Measurements from ENCODE around the gene EME2.

Gene EME2, protein sequence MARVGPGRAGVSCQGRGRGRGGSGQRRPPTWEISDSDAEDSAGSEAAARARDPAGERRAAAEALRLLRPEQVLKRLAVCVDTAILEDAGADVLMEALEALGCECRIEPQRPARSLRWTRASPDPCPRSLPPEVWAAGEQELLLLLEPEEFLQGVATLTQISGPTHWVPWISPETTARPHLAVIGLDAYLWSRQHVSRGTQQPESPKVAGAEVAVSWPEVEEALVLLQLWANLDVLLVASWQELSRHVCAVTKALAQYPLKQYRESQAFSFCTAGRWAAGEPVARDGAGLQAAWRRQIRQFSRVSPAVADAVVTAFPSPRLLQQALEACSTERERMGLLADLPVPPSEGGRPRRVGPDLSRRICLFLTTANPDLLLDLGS

DNA sequence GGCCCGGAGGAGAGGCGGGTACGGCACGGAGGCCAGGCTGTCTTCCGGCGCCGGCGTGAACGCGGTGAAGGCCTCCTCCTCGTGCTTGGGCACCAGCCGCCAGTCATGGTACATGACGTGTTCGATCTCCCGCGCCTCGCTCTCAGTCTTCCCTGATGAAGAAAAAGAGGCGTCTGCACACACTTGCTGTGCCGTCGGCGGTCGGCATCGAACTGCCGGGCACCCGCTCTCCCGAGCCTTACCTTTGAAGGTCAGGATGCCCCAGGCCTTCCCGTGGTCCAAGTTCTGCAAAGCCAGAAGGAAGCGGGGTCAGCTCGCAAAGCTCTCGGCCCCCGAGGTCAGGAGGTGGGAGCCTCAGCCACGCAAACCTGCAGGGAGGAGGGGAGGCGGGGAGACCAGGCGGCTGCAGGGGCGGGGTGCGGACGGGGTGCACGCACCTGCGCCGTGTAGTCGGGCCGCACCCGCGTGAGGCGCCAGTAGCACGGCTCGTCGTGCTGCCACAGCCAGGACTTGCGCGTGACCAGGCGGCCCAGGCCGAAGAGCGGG lies at the start of gene EME2:
Gene EME2 (plus strand): TSS at position 449 of the 546 bp plus-strand sequence. CDS start 418 bp downstream, outside the sequence.
- TF ChIP-seq, protein P1, sequence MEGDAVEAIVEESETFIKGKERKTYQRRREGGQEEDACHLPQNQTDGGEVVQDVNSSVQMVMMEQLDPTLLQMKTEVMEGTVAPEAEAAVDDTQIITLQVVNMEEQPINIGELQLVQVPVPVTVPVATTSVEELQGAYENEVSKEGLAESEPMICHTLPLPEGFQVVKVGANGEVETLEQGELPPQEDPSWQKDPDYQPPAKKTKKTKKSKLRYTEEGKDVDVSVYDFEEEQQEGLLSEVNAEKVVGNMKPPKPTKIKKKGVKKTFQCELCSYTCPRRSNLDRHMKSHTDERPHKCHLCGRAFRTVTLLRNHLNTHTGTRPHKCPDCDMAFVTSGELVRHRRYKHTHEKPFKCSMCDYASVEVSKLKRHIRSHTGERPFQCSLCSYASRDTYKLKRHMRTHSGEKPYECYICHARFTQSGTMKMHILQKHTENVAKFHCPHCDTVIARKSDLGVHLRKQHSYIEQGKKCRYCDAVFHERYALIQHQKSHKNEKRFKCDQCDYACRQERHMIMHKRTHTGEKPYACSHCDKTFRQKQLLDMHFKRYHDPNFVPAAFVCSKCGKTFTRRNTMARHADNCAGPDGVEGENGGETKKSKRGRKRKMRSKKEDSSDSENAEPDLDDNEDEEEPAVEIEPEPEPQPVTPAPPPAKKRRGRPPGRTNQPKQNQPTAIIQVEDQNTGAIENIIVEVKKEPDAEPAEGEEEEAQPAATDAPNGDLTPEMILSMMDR (IDR thresholded peaks at IDR 0.05; ENCODE audit: low read length, missing control alignments), result no peak
- peak within 1 kb of the TSS; percentile 74 for H3K4me3 ChIP-seq (replicated peaks; ENCODE audit: low read depth, low read length)
- no peak for DNase-seq (ENCODE audit: low read depth)

DNA sequence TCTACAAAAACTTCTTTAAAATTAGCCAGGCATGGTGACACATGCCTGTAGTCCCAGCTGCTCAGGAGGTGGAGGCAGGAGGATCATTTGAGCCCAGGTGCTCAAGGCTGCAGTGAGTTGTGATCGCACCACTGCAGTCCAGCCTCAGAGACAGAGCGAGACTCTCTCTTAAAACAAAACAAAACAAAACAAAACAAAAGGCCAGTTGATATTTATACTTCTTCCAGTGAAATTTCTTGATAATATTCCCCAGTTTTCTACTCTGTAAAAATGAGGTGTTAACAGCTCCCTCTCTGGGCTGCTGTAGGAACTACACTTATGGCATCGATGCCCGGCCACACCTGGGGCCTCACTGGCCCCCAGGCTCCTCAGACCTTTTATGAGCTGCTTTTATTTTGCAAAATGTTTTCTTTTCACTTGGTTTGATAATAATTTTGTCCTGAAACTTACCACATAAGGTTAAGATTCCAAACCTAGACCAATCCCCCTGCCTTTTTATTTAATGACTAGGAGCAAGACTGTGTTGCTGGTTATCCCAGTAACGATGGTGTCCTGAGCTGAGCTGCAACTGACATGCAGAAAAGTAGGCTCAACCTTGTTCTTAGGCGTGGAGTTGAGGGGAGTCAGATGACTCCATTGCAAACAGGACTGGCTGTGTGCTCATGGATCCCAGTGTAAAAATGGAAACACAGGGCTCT lies 49.0 kb upstream of the EME2 start:
- DNase-seq (ENCODE audit: low read depth), result peak; percentile 54
- TF ChIP-seq, protein P1 (IDR thresholded peaks at IDR 0.05; ENCODE audit: low read length, missing control alignments), result peak; percentile 76
- no peak overlapping the region for H3K4me3 ChIP-seq (replicated peaks; ENCODE audit: low read depth, low read length)

DNA sequence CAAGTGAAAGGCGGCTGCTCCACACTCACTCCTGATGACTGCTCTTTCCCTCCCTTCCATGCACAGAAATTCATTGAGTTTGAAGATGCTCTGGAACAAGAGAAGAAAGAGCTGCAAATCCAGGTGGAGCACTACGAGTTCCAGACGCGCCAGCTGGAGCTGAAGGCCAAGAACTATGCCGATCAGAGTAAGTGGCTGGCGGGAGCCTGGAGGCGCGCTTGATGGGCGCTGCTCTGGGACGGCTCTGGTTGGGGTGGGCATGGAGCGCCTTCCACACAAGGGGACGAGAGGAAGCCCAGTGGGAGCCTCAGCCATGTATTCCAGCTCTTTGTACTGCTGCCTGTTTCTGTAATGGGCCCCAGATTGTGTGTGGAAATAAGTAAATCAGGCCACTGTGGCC lies 48.1 kb upstream of the EME2 start:
- DNase-seq (ENCODE audit: low read depth), result no peak
- TF ChIP-seq, protein P1 (IDR thresholded peaks at IDR 0.05; ENCODE audit: low read length, missing control alignments), result no peak
- no peak overlapping the region for H3K4me3 ChIP-seq (replicated peaks; ENCODE audit: low read depth, low read length)

DNA sequence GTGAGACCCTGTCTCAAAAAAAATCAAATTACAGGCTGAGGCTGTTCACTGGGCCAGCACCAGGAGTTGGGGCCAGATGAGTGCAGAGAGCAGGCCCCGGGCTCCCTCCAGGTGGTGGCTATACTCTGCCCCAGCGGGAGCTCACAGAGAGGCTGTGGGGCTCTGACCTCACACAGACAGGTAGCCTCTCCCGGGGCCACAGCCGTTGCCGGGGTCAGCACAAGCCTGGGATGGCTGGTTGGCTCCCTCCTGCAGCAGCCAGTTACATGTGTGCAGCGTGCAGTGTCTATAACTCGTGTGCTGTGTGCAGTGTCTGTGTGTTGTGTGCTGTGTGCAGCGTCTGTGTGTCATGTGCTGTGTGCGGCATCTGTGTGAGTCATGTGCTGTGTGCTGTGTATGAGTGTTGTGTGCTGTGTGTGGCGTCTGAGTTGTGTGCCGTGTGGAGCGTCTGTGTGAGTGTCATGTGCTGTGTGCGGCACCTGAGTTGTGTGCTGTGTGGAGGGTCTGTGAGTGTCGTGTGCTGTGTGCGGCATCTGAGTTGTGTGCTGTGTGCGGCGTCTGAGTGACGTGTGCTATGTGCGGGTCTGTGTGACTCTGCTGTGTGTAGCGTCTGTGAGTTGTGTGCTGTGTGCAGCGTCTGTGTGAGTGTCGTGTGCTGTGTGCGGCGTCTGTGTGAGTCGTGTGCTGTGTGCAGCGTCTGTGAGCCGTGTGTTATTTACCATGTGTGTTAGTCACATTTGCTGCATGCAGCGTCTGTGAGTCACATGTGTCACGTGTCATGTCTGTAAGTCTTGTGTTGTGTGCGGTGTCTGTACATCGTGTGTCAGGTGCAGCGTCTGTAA lies 45.7 kb upstream of the EME2 start:
- H3K4me3 ChIP-seq (replicated peaks; ENCODE audit: low read depth, low read length), result no peak overlapping the region
- TF ChIP-seq, protein P1 (IDR thresholded peaks at IDR 0.05; ENCODE audit: low read length, missing control alignments), result no peak
- no peak for DNase-seq (ENCODE audit: low read depth)

DNA sequence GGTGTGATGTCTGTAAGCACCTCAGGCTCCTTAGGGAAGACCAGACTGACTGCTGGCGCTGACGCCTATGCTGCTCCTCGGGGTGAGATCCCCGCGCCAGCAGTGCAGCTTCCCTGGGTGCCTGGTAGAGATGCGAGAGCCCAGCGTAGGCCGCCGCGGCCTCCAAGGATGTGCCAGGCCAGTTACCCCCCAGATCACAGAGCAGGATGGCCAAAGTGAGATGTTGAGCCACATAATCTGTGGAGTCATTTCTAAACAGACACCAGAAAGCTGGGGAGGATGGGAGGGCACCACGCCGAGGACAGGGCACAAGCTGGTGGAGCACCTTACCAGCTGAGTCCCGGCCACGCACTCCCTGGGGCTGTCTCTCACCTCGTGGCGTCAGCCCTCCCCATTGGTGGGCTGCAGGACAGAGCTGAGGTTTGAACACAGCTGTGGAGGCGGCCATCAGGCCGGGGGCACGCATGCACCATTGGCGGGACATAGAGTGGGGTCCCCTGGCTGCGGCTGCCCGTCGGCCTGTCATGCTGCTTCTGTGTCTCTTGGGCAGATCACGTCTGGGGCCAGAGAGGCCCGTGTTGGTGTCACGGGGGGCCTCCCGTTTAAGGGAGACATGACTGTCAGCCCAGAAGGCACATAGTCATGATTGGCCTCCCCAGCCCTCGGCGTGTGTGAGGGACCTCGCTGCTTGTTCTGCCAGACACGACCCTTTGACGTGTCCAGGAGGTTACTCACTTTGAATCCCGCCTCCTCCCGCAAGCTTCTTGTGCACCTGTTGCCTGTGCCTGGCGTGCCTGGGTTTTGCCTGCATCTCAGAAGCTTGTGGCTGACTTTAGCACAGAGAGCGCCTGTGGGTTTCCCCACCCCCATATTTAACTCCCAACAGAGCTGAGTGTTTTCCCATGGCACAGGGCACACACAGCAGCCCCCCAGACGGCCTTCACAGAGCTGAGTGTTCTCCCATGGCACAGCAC lies 44.7 kb upstream of the EME2 start:
- TF ChIP-seq, protein P1 (IDR thresholded peaks at IDR 0.05; ENCODE audit: low read length, missing control alignments), result no peak
- DNase-seq (ENCODE audit: low read depth), result no peak
- H3K4me3 ChIP-seq (replicated peaks; ENCODE audit: low read depth, low read length), result no peak overlapping the region

All from fibroblast of pulmonary artery (primary cell).